ENCODE data around the gene PRR22. TPM values are rescaled to one million over a fixed set of nuclear protein-coding genes. Genes with fewer than 3 reads are reported as not detected.

PRR22 gene
- total and polyA plus RNA-seq, 3 experiments from 2014 or later: 0.15 to 8.6 (median 8.2) TPM

DNA sequence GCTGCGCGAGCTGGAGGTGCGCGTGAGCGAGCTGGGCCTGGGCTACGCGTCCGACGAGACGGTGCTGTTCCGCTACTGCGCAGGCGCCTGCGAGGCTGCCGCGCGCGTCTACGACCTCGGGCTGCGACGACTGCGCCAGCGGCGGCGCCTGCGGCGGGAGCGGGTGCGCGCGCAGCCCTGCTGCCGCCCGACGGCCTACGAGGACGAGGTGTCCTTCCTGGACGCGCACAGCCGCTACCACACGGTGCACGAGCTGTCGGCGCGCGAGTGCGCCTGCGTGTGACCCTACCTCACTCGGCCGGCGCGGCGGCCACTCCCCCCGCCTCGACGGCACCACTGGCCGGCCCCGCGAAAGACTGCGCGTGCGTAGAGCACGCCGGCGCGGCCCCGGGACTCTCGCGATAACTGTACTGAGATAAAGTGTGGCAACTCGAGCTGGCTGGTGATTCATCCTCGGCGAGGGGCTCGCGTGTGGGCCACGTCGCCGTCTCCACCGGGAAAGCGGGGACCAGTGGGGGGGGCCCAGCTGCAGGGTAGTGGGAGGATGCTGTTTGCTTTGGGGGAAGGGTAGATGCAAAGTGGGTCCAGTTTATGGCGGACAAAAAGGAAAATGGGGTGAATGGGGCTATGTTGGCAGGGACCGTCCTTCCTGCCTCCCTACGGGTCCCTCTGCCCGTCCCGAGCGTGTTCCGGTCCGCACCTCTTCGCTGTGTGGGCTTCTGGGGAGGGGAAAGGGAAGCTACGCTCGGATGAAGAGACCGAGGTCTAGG is 43.5 kb upstream of the PRR22 start:
- DNase-seq: peak; percentile 82 to 96 (median 87)
- H3K27ac Mint-ChIP-seq: peak overlapping the region; percentile 81 to 97 (median 92)
- Histone ChIP-seq H3K36me3 (ENCODE audit: insufficient read depth, low read length) (no peaks in the 10 kb centered on the region), H3K4me3 (ENCODE audit: low read length) (peak overlapping the region; percentile 76), H3K27me3 (ENCODE audit: insufficient read depth, low read length, poor library complexity, severe bottlenecking) (no peaks in the 10 kb centered on the region), H3K4me1 (ENCODE audit: insufficient read depth, low read length) (peaks cover 19% of the 10 kb centered on the region), H3K9me3 (ENCODE audit: low read length) (no peaks in the 10 kb centered on the region), H3K27ac (ENCODE audit: low read depth, low read length) (peak overlapping the region; percentile 77)
- H3K9me3 Mint-ChIP-seq: peaks cover 0 to 5% (median 0%) of the 10 kb centered on the region in 5 donors
- peaks cover 4 to 19% (median 4%) of the 10 kb centered on the region in 3 donors for H3K4me1 Mint-ChIP-seq
- H3K36me3 Mint-ChIP-seq: peaks cover 0 to 2% (median 0%) of the 10 kb centered on the region in 3 donors
- ChIA-PET POLR2A (interaction anchor here (0.6 to 2.5 kb wide), 2 partner anchors 76 to 149 kb away, joined by 3 to 24 read pairs; partner anchors contain the start of genes NDUFA11 and VMAC), CTCF (interaction anchor here (0.6 to 1.6 kb wide), 3 partner anchors 24 to 1688 kb away, joined by 3 to 4 read pairs (median 4); no protein-coding TSS in a partner anchor)
- peaks cover 3 to 7% of the 10 kb centered on the region in 2 donors for H3K27me3 Mint-ChIP-seq
- H3K4me3 Mint-ChIP-seq: peak overlapping the region; percentile 85 to 95 (median 92)

- Histone ChIP-seq H3K4me1 (ENCODE audit: insufficient read depth, low read length) (peaks cover 19% of the 10 kb centered on the region), H3K4me3 (ENCODE audit: low read length) (no peak overlapping the region), H3K27ac (ENCODE audit: low read depth, low read length) (peak overlapping the region; percentile 77), H3K9me3 (ENCODE audit: low read length) (no peaks in the 10 kb centered on the region), H3K27me3 (ENCODE audit: insufficient read depth, low read length, poor library complexity, severe bottlenecking) (no peaks in the 10 kb centered on the region), H3K36me3 (ENCODE audit: insufficient read depth, low read length) (no peaks in the 10 kb centered on the region)
- H3K36me3 Mint-ChIP-seq: peaks cover 0 to 2% (median 0%) of the 10 kb centered on the region in 3 donors
- DNase-seq: no peak
- peaks cover 4 to 19% (median 4%) of the 10 kb centered on the region in 3 donors for H3K4me1 Mint-ChIP-seq
- POLR2A ChIA-PET: interaction anchor here (0.8 to 2.5 kb wide), 2 partner anchors 27 to 77 kb away, joined by 3 to 24 read pairs; partner anchors contain the start of genes NDUFA11 and VMAC
- H3K27ac Mint-ChIP-seq: peak overlapping the region in 7 of 8 donors; percentile 47 to 96 (median 90)
- H3K4me3 Mint-ChIP-seq: peak overlapping the region; percentile 72 to 95 (median 82)
- CTCF ChIA-PET: interaction anchor here (0.6 to 1.2 kb wide), 2 partner anchors 23 to 1687 kb away, joined by 3 to 4 read pairs; no protein-coding TSS in a partner anchor
- H3K27me3 Mint-ChIP-seq: peaks cover 3 to 11% of the 10 kb centered on the region in 2 donors
- peaks cover 0 to 5% (median 0%) of the 10 kb centered on the region in 5 donors for H3K9me3 Mint-ChIP-seq
Observed at GRCh38 chr19:5827342-5827890, 42.9 kb upstream of the PRR22 start.

DNA sequence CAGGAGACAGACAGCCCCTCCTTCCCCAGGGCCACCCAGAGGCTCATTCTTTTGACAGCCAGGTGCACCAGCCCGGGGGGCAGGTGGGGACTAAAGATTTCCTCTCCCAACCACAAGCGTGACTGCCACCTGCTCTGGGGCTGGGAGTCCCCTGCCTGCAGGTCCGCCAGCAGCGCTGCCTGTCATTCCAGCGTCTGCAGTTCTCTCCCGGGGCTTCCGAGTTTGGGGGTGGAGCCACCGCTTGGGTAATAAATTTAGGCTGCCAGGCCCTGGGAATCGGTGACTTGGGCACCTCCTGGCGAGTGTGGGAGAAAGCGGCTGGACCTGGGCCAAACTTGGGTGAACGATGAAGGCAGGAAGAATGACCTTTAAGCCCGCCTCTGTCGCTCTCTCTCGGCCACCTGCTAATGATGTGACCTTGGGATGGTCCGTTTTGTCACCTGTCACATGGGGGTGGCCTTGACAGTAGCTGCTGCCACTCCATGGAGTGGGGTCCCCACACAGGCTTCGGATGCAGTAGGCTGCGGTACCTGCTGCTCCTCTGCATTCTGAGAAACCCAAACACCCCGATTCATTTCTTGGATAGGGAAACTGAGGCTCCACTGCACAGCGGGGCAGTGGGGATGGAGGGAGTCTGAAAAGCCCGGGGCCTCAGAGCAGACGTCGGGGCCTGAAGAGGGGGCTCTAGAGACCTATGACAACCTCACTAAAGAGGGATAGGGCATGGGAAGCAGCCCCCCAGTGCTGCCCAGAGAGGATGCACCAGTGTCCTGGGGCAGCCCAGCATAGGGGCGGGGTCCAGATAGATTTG is 42.2 kb upstream of the PRR22 start:
- no peaks in the 10 kb centered on the region for H3K27me3 ChIP-seq (ENCODE audit: insufficient read depth, low read length, poor library complexity, severe bottlenecking)
- ChIA-PET POLR2A (interaction anchor here (0.8 to 2.5 kb wide), 2 partner anchors 27 to 77 kb away, joined by 3 to 24 read pairs; partner anchors contain the start of genes NDUFA11 and VMAC), CTCF (interaction anchor here (1.2 kb wide), 1 partner anchor 23 kb away, joined by 4 read pairs; no protein-coding TSS in a partner anchor)
- peaks cover 19% of the 10 kb centered on the region for H3K4me1 ChIP-seq (ENCODE audit: insufficient read depth, low read length)
- Mint-ChIP-seq H3K4me3 (peak overlapping the region; percentile 72 to 87 (median 80)), H3K27ac (peak overlapping the region in 6 of 8 donors; percentile 76 to 96 (median 90)), H3K27me3 (peaks cover 3 to 11% of the 10 kb centered on the region in 2 donors), H3K36me3 (peaks cover 0 to 2% (median 0%) of the 10 kb centered on the region in 3 donors), H3K4me1 (peaks cover 4 to 19% (median 4%) of the 10 kb centered on the region in 3 donors), H3K9me3 (peaks cover 0 to 5% (median 0%) of the 10 kb centered on the region in 5 donors)
- H3K4me3 ChIP-seq (ENCODE audit: low read length): no peak overlapping the region
- peak in 3 of 5 donors; percentile 16 to 55 (median 49) for DNase-seq
- H3K27ac ChIP-seq (ENCODE audit: low read depth, low read length): no peak overlapping the region
- H3K9me3 ChIP-seq (ENCODE audit: low read length): no peaks in the 10 kb centered on the region
- H3K36me3 ChIP-seq (ENCODE audit: insufficient read depth, low read length): no peaks in the 10 kb centered on the region

- Mint-ChIP-seq H3K27me3 (peaks cover 6 to 13% of the 10 kb centered on the region in 2 donors), H3K9me3 (peaks cover 0 to 5% (median 0%) of the 10 kb centered on the region in 5 donors), H3K4me1 (peaks cover 4 to 19% (median 4%) of the 10 kb centered on the region in 3 donors), H3K27ac (peak overlapping the region in 1 of 8 donors; percentile 15), H3K4me3 (no peak overlapping the region), H3K36me3 (peaks cover 0 to 2% (median 0%) of the 10 kb centered on the region in 3 donors)
- no peak overlapping the region for H3K27ac ChIP-seq (ENCODE audit: low read depth, low read length)
- no peak overlapping the region for H3K4me3 ChIP-seq (ENCODE audit: low read length)
- no peaks in the 10 kb centered on the region for H3K36me3 ChIP-seq (ENCODE audit: insufficient read depth, low read length)
- H3K9me3 ChIP-seq (ENCODE audit: low read length): no peaks in the 10 kb centered on the region
- H3K4me1 ChIP-seq (ENCODE audit: insufficient read depth, low read length): peaks cover 19% of the 10 kb centered on the region
- DNase-seq: no peak
- POLR2A ChIA-PET: interaction anchor here (0.6 kb wide), 1 partner anchor 21 kb away, joined by 3 read pairs; no protein-coding TSS in a partner anchor
- CTCF ChIA-PET: no interaction called here
- H3K27me3 ChIP-seq (ENCODE audit: insufficient read depth, low read length, poor library complexity, severe bottlenecking): no peaks in the 10 kb centered on the region
Observed at GRCh38 chr19:5825178-5825577, 40.6 kb upstream of the PRR22 start.

- H3K27me3 ChIP-seq (ENCODE audit: insufficient read depth, low read length, poor library complexity, severe bottlenecking): no peaks in the 10 kb centered on the region
- DNase-seq: no peak
- no peak overlapping the region for H3K27ac ChIP-seq (ENCODE audit: low read depth, low read length)
- H3K9me3 ChIP-seq (ENCODE audit: low read length): no peaks in the 10 kb centered on the region
- H3K36me3 ChIP-seq (ENCODE audit: insufficient read depth, low read length): no peaks in the 10 kb centered on the region
- Mint-ChIP-seq H3K36me3 (peaks cover 0 to 2% (median 0%) of the 10 kb centered on the region in 3 donors), H3K4me1 (peaks cover 4 to 19% (median 4%) of the 10 kb centered on the region in 3 donors), H3K27ac (no peak overlapping the region), H3K4me3 (no peak overlapping the region), H3K27me3 (peaks cover 3 to 13% of the 10 kb centered on the region in 2 donors), H3K9me3 (peaks cover 0 to 5% (median 0%) of the 10 kb centered on the region in 5 donors)
- H3K4me3 ChIP-seq (ENCODE audit: low read length): no peak overlapping the region
- ChIA-PET CTCF (no interaction called here), POLR2A (interaction anchor here (0.6 kb wide), 1 partner anchor 20 kb away, joined by 3 read pairs; no protein-coding TSS in a partner anchor)
- H3K4me1 ChIP-seq (ENCODE audit: insufficient read depth, low read length): peaks cover 19% of the 10 kb centered on the region
Observed at GRCh38 chr19:5824751-5825150, 40.2 kb upstream of the PRR22 start.

- DNase-seq: no peak
- H3K9me3 ChIP-seq (ENCODE audit: low read length): no peaks in the 10 kb centered on the region
- H3K27me3 ChIP-seq (ENCODE audit: insufficient read depth, low read length, poor library complexity, severe bottlenecking): no peaks in the 10 kb centered on the region
- H3K9me3 Mint-ChIP-seq: peaks cover 0 to 5% (median 0%) of the 10 kb centered on the region in 5 donors
- H3K4me1 ChIP-seq (ENCODE audit: insufficient read depth, low read length): peaks cover 15% of the 10 kb centered on the region
- no peak overlapping the region for H3K27ac ChIP-seq (ENCODE audit: low read depth, low read length)
- no peaks in the 10 kb centered on the region for H3K36me3 ChIP-seq (ENCODE audit: insufficient read depth, low read length)
- ChIA-PET POLR2A (no interaction called here), CTCF (no interaction called here)
- H3K4me3 Mint-ChIP-seq: no peak overlapping the region
- no peak overlapping the region for H3K4me3 ChIP-seq (ENCODE audit: low read length)
- H3K4me1 Mint-ChIP-seq: peaks cover 4 to 17% (median 4%) of the 10 kb centered on the region in 3 donors
- H3K27ac Mint-ChIP-seq: no peak overlapping the region
- peaks cover 0 to 2% (median 0%) of the 10 kb centered on the region in 3 donors for H3K36me3 Mint-ChIP-seq
- H3K27me3 Mint-ChIP-seq: peaks cover 3 to 13% of the 10 kb centered on the region in 2 donors
Observed at GRCh38 chr19:5823579-5824281, 39.2 kb upstream of the PRR22 start.
